Measurements from ENCODE around the gene TCF15.

Gene TCF15

GRCh38 chr20:641516-641875 lies 31.4 kb upstream of the TCF15 start:
- DNase-seq: no peak

GRCh38 chr20:640674-641515 lies 30.8 kb upstream of the TCF15 start:
- no peak for DNase-seq

GRCh38 chr20:638579-638978 lies 28.5 kb upstream of the TCF15 start:
- no peak for DNase-seq

GRCh38 chr20:637559-637958 lies 27.4 kb upstream of the TCF15 start:
- no peak for DNase-seq

GRCh38 chr20:635893-636338 lies 25.8 kb upstream of the TCF15 start:
- DNase-seq: no peak

GRCh38 chr20:635028-635892 lies 25.2 kb upstream of the TCF15 start:
- DNase-seq: no peak

- no peak for DNase-seq
Measured at GRCh38 chr20:634148-634925, 24.2 kb upstream of the TCF15 start.

- DNase-seq: no peak
Measured at GRCh38 chr20:631101-631500, 21.0 kb upstream of the TCF15 start.

DNA sequence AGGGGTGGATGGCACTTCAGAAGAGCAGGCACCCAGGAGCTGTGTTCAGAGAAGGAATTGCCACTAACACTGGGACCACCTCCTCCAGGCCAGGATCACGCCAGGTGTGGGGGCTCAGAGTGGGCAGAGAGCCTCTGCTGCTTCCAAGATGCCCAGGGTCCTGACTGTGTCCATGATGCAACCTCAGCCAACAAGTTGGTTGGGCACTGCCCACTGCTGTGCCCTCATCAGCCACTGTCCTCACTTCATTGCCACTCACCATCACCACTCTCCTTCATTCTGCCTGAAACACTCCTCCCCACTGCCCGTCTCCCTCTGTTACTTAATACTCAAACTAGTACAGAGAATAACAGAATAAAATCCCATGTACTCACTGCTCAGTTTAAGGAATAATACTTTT lies 16.5 kb upstream of the TCF15 start:
- DNase-seq: no peak

DNA sequence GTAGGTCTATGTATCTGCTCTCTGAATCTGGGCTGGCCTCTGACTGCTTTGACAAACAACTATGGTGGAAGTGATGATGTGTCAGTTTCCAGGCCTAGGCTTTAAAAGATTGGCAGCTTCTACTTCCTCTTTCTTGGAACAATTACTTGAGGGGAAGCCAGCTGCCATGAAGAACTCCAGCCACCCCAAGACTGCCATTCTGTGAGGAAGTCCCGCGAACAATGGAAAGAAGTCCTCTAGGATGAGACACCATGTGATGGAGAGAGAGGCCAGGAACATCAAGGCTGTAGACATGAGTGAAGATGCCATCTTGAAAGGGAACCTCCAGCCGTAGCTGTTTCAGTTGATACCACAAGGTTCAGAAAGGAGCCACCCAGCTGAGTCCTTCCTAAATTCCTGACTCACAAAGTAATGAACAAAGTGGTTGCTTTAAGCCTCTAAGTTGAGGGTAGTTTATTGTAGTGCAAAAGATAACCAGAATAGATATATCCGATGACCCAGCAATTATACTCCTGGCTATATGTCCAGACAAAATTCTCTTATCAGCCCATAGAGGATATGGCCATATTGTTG lies 15.3 kb upstream of the TCF15 start:
- DNase-seq: no peak

- DNase-seq: no peak
Measured at GRCh38 chr20:623704-624103, 13.6 kb upstream of the TCF15 start.

DNA sequence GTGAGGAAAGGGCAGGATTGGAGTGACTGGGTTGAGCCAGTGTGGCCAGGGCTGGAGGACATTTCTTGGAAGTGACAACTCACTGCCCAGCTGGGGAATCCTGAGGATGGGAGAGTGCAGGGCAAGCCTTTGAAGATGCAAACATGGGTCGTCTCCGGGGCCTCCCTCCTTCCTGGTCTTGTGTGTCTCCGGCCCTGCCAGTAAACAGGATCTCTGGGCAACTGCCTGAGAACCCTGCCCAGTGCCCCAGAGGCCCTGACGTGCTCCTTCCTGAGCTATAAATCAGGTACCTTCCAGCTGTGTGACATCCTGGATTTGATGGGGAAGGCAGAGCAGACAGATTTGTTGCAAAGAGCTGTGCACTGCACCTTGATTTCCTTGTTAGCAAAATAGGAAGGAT lies 12.9 kb upstream of the TCF15 start:
- no peak for DNase-seq

DNA sequence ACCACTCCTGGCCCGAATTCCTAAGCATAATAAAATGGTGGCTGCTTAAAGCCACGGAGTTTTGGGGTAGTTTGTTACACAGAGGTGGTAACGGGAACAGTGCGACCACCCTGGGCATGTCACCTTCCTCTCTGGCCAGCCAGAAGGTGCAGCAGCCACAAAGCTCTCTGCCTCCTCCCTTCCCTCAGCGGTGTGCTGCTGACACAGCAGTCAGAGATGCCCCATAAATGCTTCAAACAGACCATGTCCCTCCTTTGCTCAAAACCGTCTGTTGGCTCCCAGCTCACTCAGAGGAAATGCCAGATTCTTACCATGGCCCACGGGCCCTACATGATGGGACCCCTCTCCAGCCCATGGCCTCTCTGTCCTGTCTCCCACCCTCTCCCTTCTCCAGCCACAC lies 12.1 kb upstream of the TCF15 start:
- DNase-seq: no peak

DNA sequence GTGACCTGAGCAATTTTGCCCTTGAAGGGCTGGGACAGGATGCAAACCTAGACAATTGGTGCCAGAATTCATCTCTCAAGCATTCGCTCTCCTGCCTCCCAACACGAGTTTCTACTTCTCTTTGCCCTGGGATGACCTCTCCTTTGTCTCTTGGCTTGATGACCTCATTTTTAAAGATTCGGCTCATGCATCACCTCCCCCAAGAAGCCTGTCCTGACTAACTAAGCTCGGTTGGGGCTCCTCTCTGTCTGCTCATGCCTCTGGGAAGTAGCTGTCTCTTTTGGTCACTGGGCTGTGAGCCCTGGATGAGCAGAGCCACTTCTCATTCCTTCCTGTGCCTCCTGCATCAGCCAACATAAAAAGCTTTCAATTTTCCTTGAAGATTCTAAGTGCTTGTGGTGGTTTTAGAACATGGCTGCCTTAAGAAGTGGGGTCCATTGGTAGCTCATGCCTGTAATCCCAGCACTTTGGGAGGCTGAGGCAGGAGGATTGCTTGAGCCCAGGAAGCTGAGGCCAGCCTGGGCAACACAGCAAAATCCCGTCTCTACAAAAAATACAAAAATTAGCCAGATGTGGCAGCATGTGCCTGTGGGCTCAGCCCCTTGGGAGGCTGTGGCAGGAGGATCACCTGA lies 11.1 kb upstream of the TCF15 start:
- DNase-seq: no peak

GRCh38 chr20:620246-620645 lies 10.1 kb upstream of the TCF15 start:
- no peak for DNase-seq

DNA sequence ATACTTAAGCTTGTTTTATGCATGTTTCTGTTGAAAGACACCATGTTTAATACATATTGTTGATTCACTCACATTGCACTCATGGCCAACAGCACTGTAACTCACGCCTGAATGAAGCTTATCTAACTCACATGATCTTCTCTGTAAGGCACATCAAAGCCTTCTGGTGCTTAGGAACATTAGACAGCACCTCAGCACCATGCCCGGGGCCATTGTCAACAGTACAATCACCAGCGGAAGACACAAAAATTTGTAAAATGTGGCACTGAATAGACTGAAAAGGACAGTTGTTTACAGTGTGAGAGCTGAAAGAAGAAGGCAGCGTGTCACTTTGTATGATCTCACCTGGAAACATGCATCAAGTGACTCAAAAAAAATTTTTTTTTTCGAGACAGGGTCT lies 8.9 kb upstream of the TCF15 start:
- no peak for DNase-seq

DNA sequence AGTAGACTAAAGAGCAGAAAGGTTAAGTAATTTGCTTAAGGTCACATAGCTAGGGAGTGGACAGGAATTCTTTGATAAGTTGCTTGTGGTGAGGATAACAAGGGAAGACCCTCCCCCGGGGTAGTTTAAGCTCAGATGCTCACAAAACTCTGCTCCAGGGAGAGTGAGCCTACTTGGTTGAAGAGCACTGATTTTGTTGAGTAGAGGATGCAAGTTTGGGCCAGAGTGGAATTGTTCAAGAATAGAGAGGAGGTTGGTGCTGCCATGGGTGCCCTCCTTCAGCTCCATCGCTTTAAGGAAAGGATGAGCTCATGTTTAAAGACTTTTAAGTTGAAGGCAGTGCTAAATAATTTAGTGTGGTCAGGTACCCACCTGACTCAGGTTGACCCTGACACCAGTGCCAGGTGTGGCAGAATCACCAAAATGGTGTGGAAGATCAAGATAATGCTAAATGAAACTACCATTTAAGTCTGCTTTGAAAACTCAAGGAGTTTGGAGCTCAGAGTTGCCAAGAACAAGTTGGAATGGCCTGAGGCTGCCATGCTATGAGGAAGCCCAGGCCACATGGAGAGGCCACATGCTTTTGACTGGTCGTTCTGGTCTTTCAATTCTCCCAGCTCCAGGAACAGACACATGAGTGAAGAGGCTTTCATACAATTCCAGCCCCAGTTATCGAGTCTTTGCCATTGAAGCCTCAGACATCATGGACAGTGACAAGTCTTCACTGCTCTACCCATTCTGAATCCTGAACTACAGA lies 8.0 kb upstream of the TCF15 start:
- no peak for DNase-seq

- DNase-seq: no peak
Measured at GRCh38 chr20:615514-615913, 5.4 kb upstream of the TCF15 start.

DNA sequence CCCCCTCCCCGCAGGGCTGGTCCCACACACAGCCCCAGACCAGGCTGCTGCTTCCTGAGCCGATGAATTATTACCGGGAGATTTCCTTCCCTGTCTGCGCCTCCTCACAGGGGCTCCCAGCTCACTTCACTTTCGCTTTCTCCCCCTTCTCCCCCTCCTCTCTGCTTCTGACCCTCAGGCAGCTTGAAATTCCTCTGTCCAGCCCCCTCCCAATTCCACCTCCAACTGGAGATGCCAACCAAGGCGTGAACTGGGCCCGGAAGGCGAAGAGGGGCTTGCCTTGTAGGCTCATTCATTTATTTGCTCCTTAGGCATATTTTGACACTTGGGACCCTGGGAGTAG lies 1.7 kb upstream of the TCF15 start:
- no peak for DNase-seq

GRCh38 chr20:611047-611842 lies 1.1 kb upstream of the TCF15 start:
- no peak for DNase-seq

DNA sequence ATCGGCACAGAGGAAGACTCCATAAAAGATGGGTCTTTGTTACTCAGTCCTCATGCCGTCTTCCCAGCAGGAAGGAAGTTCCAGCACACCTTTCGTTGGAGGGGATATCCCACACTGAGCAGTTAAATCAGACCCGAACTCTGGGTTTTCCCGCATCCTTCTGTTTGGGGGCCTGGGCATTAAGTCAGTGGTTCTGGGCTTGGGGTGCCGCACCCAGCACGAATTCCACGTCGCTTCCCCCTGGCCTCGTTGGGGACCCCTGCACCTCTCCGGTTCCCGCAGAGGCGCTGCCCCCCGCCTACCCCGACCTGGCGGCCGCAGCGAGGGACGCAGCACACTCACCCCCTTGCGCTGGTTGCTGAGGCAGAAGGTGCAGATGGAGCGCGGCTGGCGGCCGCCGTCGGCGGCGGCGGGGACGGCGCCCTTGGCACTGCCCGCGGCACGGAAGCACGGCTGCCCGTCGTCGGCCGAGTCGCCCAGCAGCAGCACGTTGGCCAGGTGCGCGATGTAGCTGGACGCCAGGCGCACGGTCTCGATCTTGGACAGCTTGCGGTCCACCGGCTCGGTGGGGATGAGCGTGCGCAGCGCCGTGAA lies 641 bp downstream of the TCF15 start:
- DNase-seq: no peak
